ENCODE results near the gene KIRREL3. TPM values are rescaled to one million over a fixed set of nuclear protein-coding genes. Genes with fewer than 3 reads are reported as not detected.
"Not testable (repeated sequence)": the region's sequence is repeated elsewhere in the genome, so short reads cannot be mapped to it uniquely, and the experiment has no call there.

Gene KIRREL3
- total and polyA plus RNA-seq, 10 donors: 0.50 to 5.4 (median 2.0) TPM

GRCh38 chr11:126378763-126379162 lies 621.8 kb downstream of the KIRREL3 start:
- no peak overlapping the region for H3K27ac ChIP-seq
- DNase-seq: no peak

GRCh38 chr11:126375726-126376125 lies 624.8 kb downstream of the KIRREL3 start:
- no peak for TF ChIP-seq POLR2AphosphoS5 (IDR thresholded peaks at IDR 0.05)
- TF ChIP-seq CTCF (IDR thresholded peaks at IDR 0.05 in 8 of 11, conservative IDR thresholded peaks at IDR 0.05 in 3 of 11): no peak
- no peak for TF ChIP-seq POLR2A (IDR thresholded peaks at IDR 0.05)
- no peak overlapping the region for H3K27ac ChIP-seq
- no peak for DNase-seq
- no peak overlapping the region for H3K4me3 ChIP-seq
- peaks cover 0 to 29% (median 9%) of the 10 kb centered on the region in 6 donors for H3K4me1 ChIP-seq
- intact Hi-C loops (cut with DNase I; ENCODE audit: low total_unique reads): no loop called here
- H3K9me3 ChIP-seq: no peaks in the 10 kb centered on the region
- 58 to 87% (median 75%) methylated on average over 7 of the region's 7 CpGs for WGBS, 5 donors
- no peaks in the 10 kb centered on the region for H3K27me3 ChIP-seq (replicated peaks in 1 of 7)
- no peaks in the 10 kb centered on the region for H3K36me3 ChIP-seq

More at GRCh38 chr11:126378763-126379162, 621.8 kb downstream of the KIRREL3 start:
- peaks cover 0 to 36% (median 8%) of the 10 kb centered on the region in 6 donors for H3K4me1 ChIP-seq
- no peaks in the 10 kb centered on the region for H3K36me3 ChIP-seq
- no peaks in the 10 kb centered on the region for H3K9me3 ChIP-seq
- no peak for TF ChIP-seq CTCF (IDR thresholded peaks at IDR 0.05 in 8 of 11, conservative IDR thresholded peaks at IDR 0.05 in 3 of 11)
- no peak for TF ChIP-seq POLR2A (IDR thresholded peaks at IDR 0.05)
- TF ChIP-seq POLR2AphosphoS5 (IDR thresholded peaks at IDR 0.05): no peak
- intact Hi-C loops (cut with DNase I; ENCODE audit: low total_unique reads): no loop called here
- no peaks in the 10 kb centered on the region for H3K27me3 ChIP-seq (replicated peaks in 1 of 7)
- 75 to 85% (median 82%) methylated on average over 4 of the region's 4 CpGs for WGBS, 5 donors
- no peak overlapping the region for H3K4me3 ChIP-seq

GRCh38 chr11:126374562-126375300 lies 625.8 kb downstream of the KIRREL3 start:
- H3K4me3 ChIP-seq; H3K36me3 ChIP-seq; H3K27ac ChIP-seq; intact Hi-C loops (cut with DNase I; ENCODE audit: low total_unique reads); H3K9me3 ChIP-seq; H3K27me3 ChIP-seq (replicated peaks in 1 of 7): not testable (repeated sequence)
- DNase-seq: peak; percentile 47
- peaks cover 0 to 28% (median 13%) of the 10 kb centered on the region in 6 donors for H3K4me1 ChIP-seq
- 88 to 97% (median 94%) methylated on average over 10 to 22 of the region's 28 CpGs for WGBS, 5 donors

GRCh38 chr11:126373389-126374066 lies 627.0 kb downstream of the KIRREL3 start:
- H3K4me3 ChIP-seq; H3K27me3 ChIP-seq (replicated peaks in 1 of 7); H3K36me3 ChIP-seq; H3K27ac ChIP-seq; intact Hi-C loops (cut with DNase I; ENCODE audit: low total_unique reads); H3K9me3 ChIP-seq: not testable (repeated sequence)
- 61 to 73% (median 69%) methylated on average over 7 to 12 of the region's 12 CpGs for WGBS, 5 donors
- peak; percentile 34 for DNase-seq
- peaks cover 0 to 40% (median 18%) of the 10 kb centered on the region in 6 donors for H3K4me1 ChIP-seq

Small RNA genes within 50 kb of the gene (microRNA-seq; reads per million reads assigned to microRNA genes)
- 0 reads per million in 3 donors for gene MIR3167

Small RNA genes within 50 kb of the gene (small RNA-seq; reads per million reads assigned to genes)
- gene AP001318.3 (0 reads per million in 4 donors), gene MIR3167 (0 reads per million in 4 donors)
